Glutamatergic neuron (in vitro differentiated cells): ENCODE measurements around the gene CAMKMT. TPM values are rescaled to one million over a fixed set of nuclear protein-coding genes. Genes with fewer than 3 reads are reported as not detected.
A peak's percentile ranks its signal among the peaks of the same experiment; 100 is the strongest.

ENCODE experiments used
- DNase-seq: peaks from one replicate; pipeline ENCODE4 v3.0.0; 2022
- H3K27ac Mint-ChIP-seq: one replicate; pipeline ENCODE4 v1.8.0; 2020; ENCODE audit warnings: mild to moderate bottlenecking, mixed read lengths, inconsistent platforms; ENCODE audit not compliant: unreplicated experiment
- H3K27me3 Mint-ChIP-seq: one replicate; pipeline ENCODE4 v1.8.0; 2020; ENCODE audit warnings: mild to moderate bottlenecking, moderate library complexity, mixed read lengths, inconsistent platforms; ENCODE audit not compliant: unreplicated experiment
- H3K36me3 Mint-ChIP-seq: one replicate; pipeline ENCODE4 v1.8.0; 2020; ENCODE audit warnings: mild to moderate bottlenecking, mixed read lengths, inconsistent platforms; ENCODE audit not compliant: unreplicated experiment
- H3K4me1 Mint-ChIP-seq: one replicate; pipeline ENCODE4 v1.8.0; 2020; ENCODE audit warnings: mild to moderate bottlenecking, low read depth, mixed read lengths, inconsistent platforms; ENCODE audit not compliant: unreplicated experiment
- H3K4me3 Mint-ChIP-seq: one replicate; pipeline ENCODE4 v1.8.0; 2020; ENCODE audit warnings: mild to moderate bottlenecking, mixed read lengths, inconsistent platforms; ENCODE audit not compliant: unreplicated experiment
- H3K9me3 Mint-ChIP-seq: one replicate; pipeline ENCODE4 v1.8.0; 2020; ENCODE audit warnings: mild to moderate bottlenecking, moderate library complexity, mixed read lengths, inconsistent platforms; ENCODE audit not compliant: unreplicated experiment
- CTCF ChIP-seq: fragments of 200-600 bp; sonication (generic); IDR thresholded peaks from one replicate; pipeline ENCODE4 v1.5.0; 2021; ENCODE audit not compliant: partially characterized antibody, unreplicated experiment
- total RNA-seq: library from RNA; stranded (reverse); fragmentation: NEBNext Ultra II Directional; extraction: Animal tissue kit (Norgen Biotek cat#: 25700); gene quantifications from one replicate; pipeline ENCODE4 v1.2.1, GENCODE V29; 2021; ENCODE audit not compliant: unreplicated experiment

CAMKMT gene
- total RNA-seq, 1 donor from 2014 or later = 9.6 TPM

GRCh38 chr2:44330801-44331200 is 30.9 kb upstream of the CAMKMT start:
- Mint-ChIP-seq H3K4me3 (no peak overlapping the region), H3K4me1 (no peaks in the 10 kb centered on the region), H3K9me3 (no peaks in the 10 kb centered on the region), H3K27ac (no peak overlapping the region), H3K36me3 (peaks cover 4% of the 10 kb centered on the region), H3K27me3 (no peaks in the 10 kb centered on the region)
- DNase-seq = no peak
- no peak for TF ChIP-seq CTCF

DNA sequence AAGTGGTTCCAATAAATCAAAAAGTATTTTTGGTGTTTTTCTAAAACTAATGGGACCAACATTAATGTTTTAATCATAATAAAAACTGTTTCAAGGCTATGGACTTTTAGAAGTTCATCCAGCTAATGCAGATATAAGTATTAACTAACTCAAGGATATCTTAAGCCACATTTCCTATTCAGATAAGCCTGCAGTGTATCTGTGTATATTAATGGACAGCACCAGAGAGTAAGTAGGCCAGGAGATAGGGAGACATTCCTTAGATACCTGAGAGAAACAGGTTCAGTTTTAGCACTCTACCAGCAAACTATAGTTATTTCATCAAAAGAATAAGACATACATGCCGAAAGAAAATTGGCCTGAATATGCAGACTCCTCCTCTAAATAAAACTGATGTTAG is 27.8 kb upstream of the CAMKMT start:
- Mint-ChIP-seq H3K9me3 (no peaks in the 10 kb centered on the region), H3K27ac (no peak overlapping the region), H3K27me3 (no peaks in the 10 kb centered on the region), H3K4me3 (no peak overlapping the region), H3K4me1 (no peaks in the 10 kb centered on the region), H3K36me3 (peaks cover 4% of the 10 kb centered on the region)
- DNase-seq = no peak
- TF ChIP-seq CTCF = no peak

- H3K27ac Mint-ChIP-seq = no peak overlapping the region
- H3K4me3 Mint-ChIP-seq = no peak overlapping the region
- no peak for DNase-seq
- H3K4me1 Mint-ChIP-seq = no peaks in the 10 kb centered on the region
- H3K27me3 Mint-ChIP-seq = no peaks in the 10 kb centered on the region
- peaks cover 4% of the 10 kb centered on the region for H3K36me3 Mint-ChIP-seq
- H3K9me3 Mint-ChIP-seq = no peaks in the 10 kb centered on the region
- TF ChIP-seq CTCF = no peak
These were observed 25.8 kb upstream of the CAMKMT start for GRCh38 chr2:44335806-44336538.

GRCh38 chr2:44342854-44343253 is 18.9 kb upstream of the CAMKMT start:
- Mint-ChIP-seq H3K27me3 (no peaks in the 10 kb centered on the region), H3K27ac (no peak overlapping the region), H3K4me3 (no peak overlapping the region), H3K9me3 (no peaks in the 10 kb centered on the region), H3K4me1 (no peaks in the 10 kb centered on the region), H3K36me3 (no peaks in the 10 kb centered on the region)
- TF ChIP-seq CTCF = peak; percentile 8
- no peak for DNase-seq

- H3K27ac Mint-ChIP-seq = no peak overlapping the region
- H3K4me3 Mint-ChIP-seq = no peak overlapping the region
- no peak for DNase-seq
- H3K9me3 Mint-ChIP-seq = no peaks in the 10 kb centered on the region
- no peaks in the 10 kb centered on the region for H3K4me1 Mint-ChIP-seq
- no peaks in the 10 kb centered on the region for H3K36me3 Mint-ChIP-seq
- TF ChIP-seq CTCF = no peak
- no peaks in the 10 kb centered on the region for H3K27me3 Mint-ChIP-seq
These were observed 14.2 kb upstream of the CAMKMT start for GRCh38 chr2:44347526-44347925.
